Neuron (in vitro differentiated cells): ENCODE data around the gene WDHD1.
"Not testable (repeated sequence)": the region's sequence is repeated elsewhere in the genome, so short reads cannot be mapped to it uniquely, and the experiment has no call there.

Experiments
- H2AFZ ChIP-seq: one replicate; pipeline ENCODE4 v1.6.1; 2013; ENCODE audit warnings: low read depth, mild to moderate bottlenecking, inconsistent platforms, low read length, moderate library complexity
- H3K27me3 ChIP-seq: one replicate; pipeline ENCODE4 v1.6.1; 2013; ENCODE audit warnings: low read length; ENCODE audit not compliant: insufficient read depth
- H3K36me3 ChIP-seq: one replicate; pipeline ENCODE4 v1.6.1; 2013; ENCODE audit warnings: low read length; ENCODE audit not compliant: insufficient read depth
- H3K4me1 ChIP-seq: one replicate; pipeline ENCODE4 v1.6.1; 2013; ENCODE audit warnings: low read length; ENCODE audit not compliant: insufficient read depth
- H3K4me3 ChIP-seq: 2 replicates; pipeline ENCODE4 v1.5.1; 2013; ENCODE audit warnings: mild to moderate bottlenecking, low read length, moderate library complexity
- H3K9me3 ChIP-seq: one replicate; pipeline ENCODE4 v1.6.1; 2013; ENCODE audit warnings: low read length

The WDHD1 gene

GRCh38 chr14:54931598-54932340 lies 95.1 kb downstream of the WDHD1 start:
- no peak overlapping the region for H2AFZ ChIP-seq
- H3K4me3 ChIP-seq: no peak overlapping the region
- H3K27me3 ChIP-seq: no peaks in the 10 kb centered on the region

DNA sequence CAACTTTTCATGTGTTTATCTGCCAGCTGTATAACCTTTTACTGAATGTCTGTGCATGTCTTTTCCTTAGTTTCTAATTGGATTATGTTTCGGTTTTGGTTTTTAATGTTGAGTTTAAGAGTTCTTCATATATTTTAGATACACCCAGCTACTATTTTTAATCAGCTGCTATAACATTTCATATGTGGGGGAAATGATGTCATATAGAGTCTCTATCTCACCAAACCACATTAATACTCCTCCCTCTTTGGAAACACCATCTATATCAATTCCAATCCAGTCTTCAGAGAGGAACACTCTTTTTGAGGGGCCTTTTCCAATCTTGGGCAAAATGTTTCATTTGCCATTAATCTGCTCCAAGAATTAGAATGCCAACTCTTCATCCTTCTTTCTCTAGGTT lies 95.8 kb downstream of the WDHD1 start:
- Histone ChIP-seq H3K36me3 (peaks cover 3% of the 10 kb centered on the region), H3K9me3 (no peaks in the 10 kb centered on the region), H3K27me3 (no peaks in the 10 kb centered on the region), H3K4me3 (no peak overlapping the region), H3K4me1 (no peaks in the 10 kb centered on the region), H2AFZ (no peak overlapping the region)

More at GRCh38 chr14:54931598-54932340, 95.1 kb downstream of the WDHD1 start:
- H3K36me3 ChIP-seq: peaks cover 3% of the 10 kb centered on the region
- no peaks in the 10 kb centered on the region for H3K4me1 ChIP-seq
- H3K9me3 ChIP-seq: no peaks in the 10 kb centered on the region

DNA sequence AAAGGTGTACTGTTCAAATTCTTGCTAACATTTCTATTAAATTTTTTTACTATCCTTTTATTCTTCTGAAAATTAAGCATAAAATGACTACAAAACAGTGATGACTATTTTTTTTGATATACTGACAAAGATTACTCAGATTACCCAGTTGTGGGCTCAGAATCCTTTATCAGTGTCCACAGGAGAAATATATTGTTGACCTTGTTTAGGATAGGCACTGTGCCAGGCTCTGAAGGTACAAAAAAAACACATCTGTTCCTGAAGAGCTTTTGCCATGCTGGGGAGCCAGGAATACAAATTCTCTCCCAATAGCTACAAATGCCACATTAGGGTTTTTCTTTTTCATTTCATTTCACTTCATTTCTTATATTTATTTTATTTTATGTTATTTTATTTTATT lies 97.3 kb downstream of the WDHD1 start:
- H3K27me3 ChIP-seq: no peaks in the 10 kb centered on the region
- H3K9me3 ChIP-seq: no peaks in the 10 kb centered on the region
- no peaks in the 10 kb centered on the region for H3K36me3 ChIP-seq
- no peaks in the 10 kb centered on the region for H3K4me1 ChIP-seq
- H3K4me3 ChIP-seq: no peak overlapping the region
- no peak overlapping the region for H2AFZ ChIP-seq

DNA sequence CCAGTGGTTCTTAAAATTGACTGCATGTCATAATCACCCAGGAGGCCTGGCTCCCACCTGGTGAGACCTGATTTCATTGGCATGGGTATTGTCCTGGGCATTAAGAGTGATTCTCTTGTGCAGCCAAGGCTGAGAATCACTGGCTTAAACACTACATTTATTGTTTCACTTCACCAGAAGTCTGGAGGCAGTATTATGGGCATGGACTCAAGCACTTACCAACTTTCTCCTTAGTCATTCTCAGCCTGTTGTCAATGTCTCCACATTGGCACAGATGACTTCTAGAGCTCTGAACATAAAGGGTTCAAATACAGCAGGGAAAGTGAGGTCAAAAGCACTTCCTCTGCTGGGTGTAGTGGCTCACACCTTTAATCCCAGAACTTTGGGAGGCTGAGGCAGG lies 98.7 kb downstream of the WDHD1 start:
- no peaks in the 10 kb centered on the region for H3K9me3 ChIP-seq
- H2AFZ ChIP-seq: no peak overlapping the region
- no peak overlapping the region for H3K4me3 ChIP-seq
- H3K4me1 ChIP-seq: no peaks in the 10 kb centered on the region
- H3K36me3 ChIP-seq: no peaks in the 10 kb centered on the region
- no peaks in the 10 kb centered on the region for H3K27me3 ChIP-seq

- H2AFZ ChIP-seq: no peak overlapping the region
- no peaks in the 10 kb centered on the region for H3K9me3 ChIP-seq
- no peaks in the 10 kb centered on the region for H3K27me3 ChIP-seq
- H3K36me3 ChIP-seq: no peaks in the 10 kb centered on the region
- no peaks in the 10 kb centered on the region for H3K4me1 ChIP-seq
- no peak overlapping the region for H3K4me3 ChIP-seq
Measured at GRCh38 chr14:54927551-54927950, 99.3 kb downstream of the WDHD1 start.

GRCh38 chr14:54926570-54926969 lies 100.3 kb downstream of the WDHD1 start:
- not testable (repeated sequence) for H3K27me3 ChIP-seq, H3K9me3 ChIP-seq

GRCh38 chr14:54922598-54922997 lies 104.3 kb downstream of the WDHD1 start:
- Histone ChIP-seq H3K4me3 (no peak overlapping the region), H3K9me3 (no peaks in the 10 kb centered on the region), H3K27me3 (no peaks in the 10 kb centered on the region), H3K4me1 (no peaks in the 10 kb centered on the region), H3K36me3 (no peaks in the 10 kb centered on the region), H2AFZ (no peak overlapping the region)

More at GRCh38 chr14:54926570-54926969, 100.3 kb downstream of the WDHD1 start:
- not testable (repeated sequence) for H3K4me1 ChIP-seq, H3K4me3 ChIP-seq, H2AFZ ChIP-seq, H3K36me3 ChIP-seq

- no peaks in the 10 kb centered on the region for H3K9me3 ChIP-seq
- no peaks in the 10 kb centered on the region for H3K36me3 ChIP-seq
- H2AFZ ChIP-seq: no peak overlapping the region
- H3K27me3 ChIP-seq: no peaks in the 10 kb centered on the region
- no peak overlapping the region for H3K4me3 ChIP-seq
- H3K4me1 ChIP-seq: no peaks in the 10 kb centered on the region
Measured at GRCh38 chr14:54920052-54920451, 106.8 kb downstream of the WDHD1 start.

DNA sequence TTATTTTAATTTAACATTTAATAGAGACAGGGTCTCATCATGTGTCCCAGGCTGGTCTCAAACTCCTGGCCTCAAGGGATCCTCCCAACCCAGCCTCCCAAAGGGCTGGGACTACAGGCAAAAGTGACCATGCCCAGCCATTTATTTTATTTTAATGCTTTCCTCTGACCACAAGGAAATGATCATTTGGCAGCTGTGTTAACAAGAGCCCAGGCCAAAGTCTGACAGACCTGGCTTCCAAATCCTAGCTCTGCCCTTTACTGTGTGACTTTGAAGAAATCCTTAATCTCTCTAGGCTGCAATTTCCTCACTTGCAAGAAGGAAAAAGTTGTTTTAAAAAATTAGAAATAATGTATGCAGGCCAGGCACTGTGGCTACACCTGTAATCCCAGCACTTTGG lies 107.6 kb downstream of the WDHD1 start:
- Histone ChIP-seq H3K36me3 (no peaks in the 10 kb centered on the region), H2AFZ (no peak overlapping the region), H3K9me3 (no peaks in the 10 kb centered on the region), H3K27me3 (no peaks in the 10 kb centered on the region), H3K4me3 (no peak overlapping the region), H3K4me1 (no peaks in the 10 kb centered on the region)

DNA sequence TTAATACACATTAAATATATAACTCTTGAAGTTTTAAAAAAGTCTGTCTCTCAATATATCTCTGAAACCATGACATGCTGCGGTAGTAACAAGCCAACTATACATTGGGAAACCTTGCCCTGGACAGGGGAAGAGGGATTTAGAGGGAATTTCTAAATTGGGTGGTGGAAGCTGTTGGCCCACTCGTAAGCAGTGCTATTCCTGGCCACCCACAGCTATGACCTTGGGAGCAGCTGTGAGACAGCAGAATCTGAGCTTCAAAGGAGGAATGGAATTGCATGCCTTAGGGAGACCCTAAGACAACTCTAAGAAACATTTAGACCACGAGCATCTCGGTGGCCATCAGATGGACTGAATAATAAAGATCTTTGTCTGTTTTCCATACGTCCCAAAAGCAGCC lies 108.5 kb downstream of the WDHD1 start:
- H3K36me3 ChIP-seq: no peaks in the 10 kb centered on the region
- H3K9me3 ChIP-seq: no peaks in the 10 kb centered on the region
- no peaks in the 10 kb centered on the region for H3K4me1 ChIP-seq

GRCh38 chr14:54916101-54916500 lies 110.8 kb downstream of the WDHD1 start:
- Histone ChIP-seq H3K4me1 (no peaks in the 10 kb centered on the region), H2AFZ (no peak overlapping the region), H3K4me3 (no peak overlapping the region), H3K9me3 (no peaks in the 10 kb centered on the region), H3K27me3 (no peaks in the 10 kb centered on the region), H3K36me3 (no peaks in the 10 kb centered on the region)

More for the DNA sequence above, 108.5 kb downstream of the WDHD1 start:
- Histone ChIP-seq H2AFZ (no peak overlapping the region), H3K27me3 (no peaks in the 10 kb centered on the region), H3K4me3 (no peak overlapping the region)

DNA sequence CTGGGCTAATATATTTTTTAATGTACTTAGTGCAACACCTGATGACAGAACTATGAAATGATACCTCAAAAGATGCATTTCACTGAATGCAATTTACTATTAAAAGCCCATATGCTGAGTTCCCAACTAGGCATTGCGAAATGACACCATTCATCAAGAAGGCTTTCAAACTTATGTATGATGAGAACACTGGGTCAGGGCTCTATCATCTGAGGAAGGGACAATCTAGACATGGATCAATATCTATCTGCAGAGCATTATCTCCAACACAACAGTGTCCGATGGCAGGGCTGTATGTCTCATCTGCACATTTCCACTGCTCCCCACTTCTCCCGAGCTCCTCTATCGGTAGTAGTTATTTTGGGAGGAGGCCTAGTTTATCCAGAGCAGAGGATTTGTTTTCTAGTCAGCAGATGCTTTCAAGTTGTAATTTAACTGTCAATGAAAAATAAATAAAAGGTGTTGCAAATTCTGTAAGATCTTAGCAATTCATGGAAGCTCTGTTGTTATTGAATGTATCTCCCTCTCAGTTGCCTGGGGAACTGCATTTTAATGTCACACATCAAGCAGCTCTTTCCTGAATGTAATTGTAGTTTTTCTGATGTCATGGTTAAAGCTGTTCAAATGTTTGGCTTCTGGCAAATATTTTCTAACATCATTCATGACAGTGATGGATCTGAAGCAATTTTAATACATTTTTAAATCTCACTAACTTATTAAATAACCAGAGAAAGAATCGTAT lies 116.9 kb downstream of the WDHD1 start:
- H2AFZ ChIP-seq: no peak overlapping the region
- H3K4me3 ChIP-seq: no peak overlapping the region
- H3K36me3 ChIP-seq: no peaks in the 10 kb centered on the region
- no peaks in the 10 kb centered on the region for H3K27me3 ChIP-seq
- H3K9me3 ChIP-seq: no peaks in the 10 kb centered on the region
- peaks cover 9% of the 10 kb centered on the region for H3K4me1 ChIP-seq

GRCh38 chr14:54908973-54909372 lies 117.9 kb downstream of the WDHD1 start:
- not testable (repeated sequence) for H3K27me3 ChIP-seq, H3K4me3 ChIP-seq, H3K36me3 ChIP-seq, H3K4me1 ChIP-seq, H3K9me3 ChIP-seq, H2AFZ ChIP-seq
